MCF 10A (cell line): ENCODE results near the gene TSGA10IP. TPM values are rescaled to one million over a fixed set of nuclear protein-coding genes. Genes with fewer than 3 reads are reported as not detected.

ENCODE experiments used
- Bru-seq: library from RNA; stranded (reverse); fragments of 400-500 nt; gene quantifications from one replicate; lab custom pipeline; 2021; lab: Mats Ljungman, UMichigan
- BruChase-seq, 2 experiments: library from RNA; stranded (reverse); fragments of 400-500 nt; gene quantifications; one replicate each; lab custom pipeline; 2021; lab: Mats Ljungman, UMichigan
- BruUV-seq: library from RNA; stranded (reverse); fragments of 400-500 nt; replicated peaks from 2 replicates; lab custom pipeline; 2021; lab: Mats Ljungman, UMichigan
- CTCF ChIA-PET: fragments of 300-600 bp; sonication (Branson Sonifier 250); formaldehyde crosslinking; extraction: SDS; loops from one replicate; lab custom pipeline; 2021; ENCODE audit warnings: antibody characterized with exemption, inconsistent platforms; lab: Yijun Ruan, JAX
- POLR2A ChIA-PET: fragments of 300-600, 350-650 bp; sonication (Branson Sonifier 250); formaldehyde crosslinking; extraction: SDS; loops from one replicate; lab custom pipeline; 2020; ENCODE audit warnings: antibody characterized with exemption, inconsistent platforms; lab: Yijun Ruan, JAX
- DNase-seq: peaks from one replicate; pipeline ENCODE4 v3.0.0-alpha.2; 2018; ENCODE audit not compliant: unreplicated experiment
- H3K27ac Mint-ChIP-seq: one replicate; pipeline ENCODE4 v1.8.0; 2022; ENCODE audit warnings: mild to moderate bottlenecking, low read depth, mixed read lengths; ENCODE audit not compliant: unreplicated experiment
- H3K27me3 Mint-ChIP-seq: one replicate; pipeline ENCODE4 v1.8.0; 2022; ENCODE audit warnings: mixed read lengths; ENCODE audit not compliant: insufficient read depth, unreplicated experiment
- H3K36me3 Mint-ChIP-seq: one replicate; pipeline ENCODE4 v1.8.0; 2022; ENCODE audit warnings: mild to moderate bottlenecking, moderate library complexity, mixed read lengths; ENCODE audit not compliant: insufficient read depth, unreplicated experiment
- H3K4me1 Mint-ChIP-seq: one replicate; pipeline ENCODE4 v1.8.0; 2022; ENCODE audit warnings: mixed read lengths; ENCODE audit not compliant: insufficient read depth, unreplicated experiment
- H3K4me3 Mint-ChIP-seq: one replicate; pipeline ENCODE4 v1.8.0; 2022; ENCODE audit warnings: mild to moderate bottlenecking, moderate library complexity, mixed read lengths; ENCODE audit not compliant: unreplicated experiment
- H3K9me3 Mint-ChIP-seq: one replicate; pipeline ENCODE4 v1.8.0; 2022; ENCODE audit warnings: mixed read lengths; ENCODE audit not compliant: unreplicated experiment
- CTCF ChIP-seq: fragments of 200-600 bp; IDR thresholded peaks from one replicate; pipeline ENCODE4 v1.8.0; 2022; ENCODE audit warnings: antibody characterized with exemption, mild to moderate bottlenecking; ENCODE audit not compliant: unreplicated experiment
- intact Hi-C: fragments of 100-400 bp; cut with micrococcal nuclease; formaldehyde crosslinking; loops from 2 replicates; pipeline ENCODE4 v1.14.1; 2022
- long read RNA-seq: library from polyadenylated mRNA; stranded (forward); transcript quantifications from one replicate; pipeline ENCODE4 v2.0.0, GENCODE V29; 2022
- total RNA-seq: library from RNA; stranded (reverse); gene quantifications from 2 replicates; pipeline ENCODE4 v1.2.3, GENCODE V29; 2022

The TSGA10IP gene
- total RNA-seq: not detected in 2 replicates
- Bru-seq, nascent RNA: not detected
- BruChase-seq, experiment 1, labeled RNA remaining after a 6-hour chase: percentile 9 among the genes with signal in this experiment
- not detected for BruChase-seq, experiment 2, labeled RNA remaining after a 2-hour chase
- long read RNA-seq: 0 reads

- CTCF ChIA-PET: no interaction called here
- H3K27me3 Mint-ChIP-seq: peaks cover 10% of the 10 kb centered on the region
- no peak for TF ChIP-seq CTCF
- intact Hi-C loops: no loop called here
- DNase-seq: no peak
- H3K36me3 Mint-ChIP-seq: no peaks in the 10 kb centered on the region
- no peak within 1 kb of the TSS for H3K4me3 Mint-ChIP-seq
- no TSS peak for BruUV-seq
- POLR2A ChIA-PET: no interaction called here
- H3K9me3 Mint-ChIP-seq: no peaks in the 10 kb centered on the region
- H3K4me1 Mint-ChIP-seq: peaks cover 9% of the 10 kb centered on the region
- no peak within 1 kb of the TSS for H3K27ac Mint-ChIP-seq
Measured at GRCh38 chr11:65945430-65945911, at the start of gene TSGA10IP. TSS of gene TSGA10IP (plus strand) at chr11:65945480. CDS start at chr11:65945676, 196 bp downstream.

GRCh38 chr11:65895482-65895981 is 49.7 kb upstream of the TSGA10IP start:
- intact Hi-C loops: no loop called here
- TF ChIP-seq CTCF: no peak
- Mint-ChIP-seq H3K27ac (peak overlapping the region; percentile 89), H3K36me3 (peaks cover 63% of the 10 kb centered on the region), H3K27me3 (no peaks in the 10 kb centered on the region), H3K4me3 (no peak overlapping the region), H3K4me1 (peaks cover 35% of the 10 kb centered on the region), H3K9me3 (no peaks in the 10 kb centered on the region)
- no peak for DNase-seq
- ChIA-PET POLR2A (interaction anchor here (0.9 to 3.6 kb wide), 5 partner anchors 21 to 37 kb away, joined by 3 to 14 read pairs (median 3); no protein-coding TSS in a partner anchor), CTCF (interaction anchor here (1.0 to 4.3 kb wide), 4 partner anchors 10 to 127 kb away, joined by 3 to 55 read pairs (median 3); no protein-coding TSS in a partner anchor)
- BruUV-seq: no TSS peak

- H3K27ac Mint-ChIP-seq: peak overlapping the region; percentile 89
- peaks cover 55% of the 10 kb centered on the region for H3K36me3 Mint-ChIP-seq
Measured at GRCh38 chr11:65896034-65896999, 49.0 kb upstream of the TSGA10IP start.

More at GRCh38 chr11:65896034-65896999, 49.0 kb upstream of the TSGA10IP start:
- intact Hi-C loops: no loop called here
- BruUV-seq: no TSS peak
- H3K4me1 Mint-ChIP-seq: peaks cover 38% of the 10 kb centered on the region
- peak overlapping the region; percentile 96 for H3K4me3 Mint-ChIP-seq
- ChIA-PET CTCF (interaction anchor here (0.6 to 4.3 kb wide), 6 partner anchors 8 to 323 kb away, joined by 3 to 55 read pairs (median 3); partner anchors contain the start of gene FIBP), POLR2A (interaction anchor here (0.6 to 6.4 kb wide), 14 partner anchors 7 to 1120 kb away, joined by 3 to 222 read pairs (median 4); partner anchors contain the start of genes CCDC85B, CFL1 and FIBP)
- no peak for DNase-seq
- TF ChIP-seq CTCF: no peak
- H3K27me3 Mint-ChIP-seq: no peaks in the 10 kb centered on the region
- no peaks in the 10 kb centered on the region for H3K9me3 Mint-ChIP-seq
